KOPT-K1 (cell line): ENCODE data around the gene ASF1B.

Experiments
- H3K27ac ChIP-seq: fragments of 200-600 bp; sonication (generic); 2 replicates; pipeline ENCODE4 v1.5.1; 2016; ENCODE audit warnings: antibody characterized with exemption, mild to moderate bottlenecking, low read depth, low read length; ENCODE audit not compliant: poor library complexity, severe bottlenecking
- H3K36me3 ChIP-seq: fragments of 200-600 bp; sonication (generic); 2 replicates; pipeline ENCODE4 v1.5.1; 2017; ENCODE audit warnings: antibody characterized with exemption, mild to moderate bottlenecking, low read length, moderate library complexity; ENCODE audit not compliant: insufficient read depth
- H3K9me3 ChIP-seq: fragments of 200-600 bp; sonication (generic); 2 replicates; pipeline ENCODE4 v1.5.1; 2017; ENCODE audit warnings: antibody characterized with exemption, low read length, mild to moderate bottlenecking; ENCODE audit not compliant: insufficient read depth, poor library complexity, severe bottlenecking

Gene ASF1B

DNA sequence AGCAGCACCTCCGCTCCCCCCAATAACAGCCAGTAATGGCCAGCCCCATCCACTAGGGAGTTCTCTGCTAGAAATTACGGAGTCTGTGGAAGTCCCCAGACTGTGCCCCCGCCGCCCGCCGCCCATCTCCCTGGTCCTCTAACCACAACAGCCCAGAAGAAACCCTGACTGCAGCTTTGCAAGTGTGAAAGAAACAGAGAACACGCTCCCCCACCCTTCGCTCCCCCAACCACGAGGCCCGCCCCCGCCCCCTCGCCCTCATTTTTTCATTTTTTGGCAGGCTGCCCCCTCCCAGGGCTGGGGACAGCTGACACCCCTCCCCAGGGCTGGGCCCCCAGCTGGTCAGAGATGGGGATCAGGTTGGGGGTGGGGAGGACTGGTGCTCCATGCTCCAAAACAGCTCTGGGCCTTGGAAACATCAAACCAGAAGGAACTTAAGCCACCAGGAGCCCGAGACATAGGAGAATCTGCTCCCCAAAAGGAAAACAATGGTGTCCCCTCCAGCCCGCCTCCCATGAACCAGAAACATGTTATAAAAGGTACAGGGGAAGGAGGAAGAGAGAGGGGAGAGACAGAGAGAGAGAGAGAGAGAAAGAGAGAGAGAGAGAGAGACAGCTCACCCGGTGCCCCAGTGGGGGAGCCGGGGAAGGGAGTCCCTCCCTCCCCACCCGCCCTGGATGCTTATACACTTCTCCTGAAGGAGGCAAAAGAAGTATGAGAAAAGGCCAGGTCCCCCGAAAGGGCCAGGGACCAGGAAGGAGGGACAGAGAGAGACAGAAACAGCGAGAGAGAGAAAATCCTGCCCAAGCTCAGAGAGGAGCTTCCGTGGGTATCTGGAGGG is 29.8 kb upstream of the ASF1B start:
- H3K36me3 ChIP-seq: no peaks in the 10 kb centered on the region
- no peaks in the 10 kb centered on the region for H3K9me3 ChIP-seq

DNA sequence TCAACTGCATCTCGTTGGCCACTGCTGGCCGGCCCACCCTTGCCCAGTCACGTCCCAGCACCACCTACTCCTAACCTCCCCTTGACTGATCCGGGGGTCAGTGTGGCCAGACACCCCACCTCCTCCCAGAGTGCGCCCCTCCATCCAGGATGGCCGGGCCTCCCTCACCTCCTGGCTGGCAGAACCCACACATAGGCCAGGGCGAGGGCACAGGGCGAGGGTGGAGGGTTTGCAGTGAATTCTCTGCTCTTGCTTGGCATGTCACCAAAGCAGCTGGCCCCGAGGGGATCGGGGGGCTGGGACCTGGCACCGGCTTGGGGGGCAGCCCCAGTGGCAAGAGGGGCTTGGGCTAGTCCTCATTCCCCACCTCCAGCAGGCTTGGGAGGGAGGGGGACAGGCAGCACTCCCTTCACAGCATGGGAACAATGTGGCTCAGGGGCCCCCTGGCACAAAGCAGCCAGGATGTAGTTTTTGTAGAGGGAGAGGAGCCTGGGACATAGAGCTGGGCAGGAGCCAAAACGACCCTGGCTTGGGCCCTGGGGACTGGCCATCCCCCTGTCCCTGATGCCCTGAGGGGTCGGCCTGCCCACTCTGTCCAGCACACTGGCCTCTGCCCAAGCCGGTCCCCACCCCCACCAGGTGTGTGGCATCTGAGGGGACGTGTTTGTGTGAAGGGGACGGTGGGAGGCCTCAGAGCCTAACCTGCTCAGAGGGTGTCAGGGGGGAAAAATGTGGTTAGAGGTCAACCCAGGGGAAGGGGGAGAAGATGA is 28.5 kb upstream of the ASF1B start:
- H3K36me3 ChIP-seq: no peaks in the 10 kb centered on the region
- H3K9me3 ChIP-seq: no peaks in the 10 kb centered on the region
- no peak overlapping the region for H3K27ac ChIP-seq

More for the DNA sequence above, 29.8 kb upstream of the ASF1B start:
- H3K27ac ChIP-seq: no peak overlapping the region

DNA sequence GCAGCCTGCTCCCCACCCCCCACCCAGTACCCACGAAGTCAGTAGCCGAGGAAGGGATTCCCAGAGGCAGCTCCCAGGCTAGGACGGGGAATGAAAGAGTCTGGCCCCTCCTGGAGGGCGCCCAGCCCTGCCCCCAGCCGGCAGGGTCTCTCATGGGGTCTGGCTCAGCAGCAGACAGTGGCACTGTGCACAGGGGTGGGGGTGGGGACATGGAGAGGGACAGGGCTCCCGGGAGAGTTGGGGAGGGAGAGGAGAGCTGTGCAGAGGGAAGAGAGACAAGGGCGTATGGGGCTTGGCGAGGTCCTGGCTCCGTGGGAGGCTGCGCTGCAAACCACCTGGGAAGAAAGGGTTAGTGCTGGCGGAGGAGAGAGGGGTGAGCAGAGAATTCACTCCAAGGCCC is 27.7 kb upstream of the ASF1B start:
- no peaks in the 10 kb centered on the region for H3K36me3 ChIP-seq
- no peak overlapping the region for H3K27ac ChIP-seq
- H3K9me3 ChIP-seq: no peaks in the 10 kb centered on the region

DNA sequence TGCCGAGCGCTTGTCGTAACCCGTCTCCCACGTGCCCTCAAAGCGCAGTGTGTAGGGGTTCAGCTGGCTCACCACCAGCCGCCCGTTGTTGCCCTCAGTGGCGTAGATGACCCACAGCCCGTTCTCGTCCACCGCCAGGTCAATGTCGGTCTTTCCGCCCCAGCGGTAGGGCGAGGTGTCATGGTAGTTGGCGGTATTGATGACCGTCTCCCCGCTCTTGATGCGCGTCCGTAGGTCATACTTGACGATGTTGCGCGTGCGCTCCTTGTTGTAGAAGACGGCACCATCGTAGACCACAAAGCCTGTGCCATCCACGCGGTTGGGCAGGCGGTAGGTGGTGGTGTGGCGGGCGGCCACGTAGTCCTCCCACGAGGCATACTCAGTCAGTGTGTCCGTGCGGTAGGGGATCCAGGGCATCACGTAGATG is 26.5 kb upstream of the ASF1B start:
- no peaks in the 10 kb centered on the region for H3K9me3 ChIP-seq
- no peaks in the 10 kb centered on the region; the same call in 1 of the 2 replicates for H3K36me3 ChIP-seq
- no peak overlapping the region for H3K27ac ChIP-seq

DNA sequence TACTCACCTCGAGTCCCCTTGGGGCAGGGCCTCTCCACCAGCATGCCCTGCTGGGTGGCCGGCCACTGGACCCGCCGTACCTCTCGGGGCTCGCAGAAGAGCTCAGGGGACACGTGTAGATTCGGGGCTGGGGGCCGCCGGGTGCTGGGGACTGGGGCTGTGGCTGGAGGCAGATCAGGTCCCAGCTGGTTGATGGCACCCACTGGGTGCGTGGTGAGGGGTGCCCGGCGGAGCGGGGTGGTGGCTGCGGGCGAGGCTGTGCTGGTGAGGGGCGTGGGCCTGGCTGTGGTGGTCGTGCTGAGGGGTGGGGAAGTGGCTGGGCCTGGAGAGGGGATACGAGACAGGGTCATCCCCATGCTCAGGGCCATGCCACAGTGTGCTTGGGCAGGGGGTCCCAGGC is 24.9 kb upstream of the ASF1B start:
- H3K36me3 ChIP-seq: no peaks in the 10 kb centered on the region; the same call in 1 of the 2 replicates
- H3K9me3 ChIP-seq: no peaks in the 10 kb centered on the region
- H3K27ac ChIP-seq: no peak overlapping the region

DNA sequence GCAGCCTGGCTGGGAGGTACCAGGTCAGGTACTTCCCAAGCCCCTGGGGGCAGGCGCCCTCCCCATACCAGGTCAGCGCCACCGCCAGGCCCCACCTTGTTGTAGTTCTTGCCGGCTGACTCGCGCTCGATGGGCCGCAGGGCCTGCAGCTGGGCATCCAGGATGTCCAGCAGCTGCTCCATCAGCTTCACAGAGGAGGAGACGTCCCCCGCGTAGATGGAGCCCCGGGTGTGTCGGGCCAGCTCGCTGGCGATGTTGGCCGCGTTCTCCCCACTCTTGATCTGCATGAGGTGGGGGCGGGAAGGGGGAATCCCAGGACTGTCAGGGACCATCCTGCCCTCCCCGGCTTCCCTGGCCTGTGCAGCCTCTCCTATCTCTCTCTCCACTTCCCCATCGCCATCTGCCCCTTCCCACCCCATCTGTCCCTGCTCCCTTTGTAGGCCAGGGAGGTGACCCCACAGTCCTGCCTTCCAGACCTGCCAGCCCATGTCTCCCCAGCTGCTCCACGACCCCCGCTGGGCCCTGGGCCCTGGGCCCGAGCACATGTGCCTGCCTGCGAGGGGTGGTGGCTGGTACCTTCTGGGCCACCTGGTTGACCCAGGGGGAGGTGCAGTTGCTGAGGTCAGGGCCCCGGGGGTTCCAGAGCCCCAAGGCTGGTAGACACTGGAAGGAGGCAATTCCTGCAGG is 23.8 kb upstream of the ASF1B start:
- Histone ChIP-seq H3K27ac (no peak overlapping the region), H3K9me3 (no peaks in the 10 kb centered on the region), H3K36me3 (no peaks in the 10 kb centered on the region; the same call in 1 of the 2 replicates)

DNA sequence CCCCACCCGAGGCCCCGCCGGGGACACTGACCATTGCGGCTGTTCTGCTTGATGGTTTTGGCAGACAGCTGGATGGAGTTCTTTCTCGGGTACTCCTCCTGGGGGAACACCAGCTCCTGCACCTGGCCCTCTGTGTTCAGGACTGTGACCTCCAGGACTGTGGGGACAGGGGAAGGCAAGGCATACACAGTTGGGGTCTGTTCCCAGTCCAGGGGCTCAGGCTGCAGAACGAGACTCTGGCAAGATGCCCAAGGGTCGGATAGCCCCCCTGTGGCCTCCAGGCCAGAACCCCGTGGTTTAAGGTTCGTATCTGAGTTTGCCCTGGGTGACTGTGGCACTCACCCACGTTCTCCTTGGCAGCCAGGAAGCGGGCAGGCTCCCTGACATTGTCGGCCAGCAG is 22.7 kb upstream of the ASF1B start:
- H3K36me3 ChIP-seq: no peaks in the 10 kb centered on the region; the same call in 1 of the 2 replicates
- no peaks in the 10 kb centered on the region for H3K9me3 ChIP-seq
- no peak overlapping the region for H3K27ac ChIP-seq

DNA sequence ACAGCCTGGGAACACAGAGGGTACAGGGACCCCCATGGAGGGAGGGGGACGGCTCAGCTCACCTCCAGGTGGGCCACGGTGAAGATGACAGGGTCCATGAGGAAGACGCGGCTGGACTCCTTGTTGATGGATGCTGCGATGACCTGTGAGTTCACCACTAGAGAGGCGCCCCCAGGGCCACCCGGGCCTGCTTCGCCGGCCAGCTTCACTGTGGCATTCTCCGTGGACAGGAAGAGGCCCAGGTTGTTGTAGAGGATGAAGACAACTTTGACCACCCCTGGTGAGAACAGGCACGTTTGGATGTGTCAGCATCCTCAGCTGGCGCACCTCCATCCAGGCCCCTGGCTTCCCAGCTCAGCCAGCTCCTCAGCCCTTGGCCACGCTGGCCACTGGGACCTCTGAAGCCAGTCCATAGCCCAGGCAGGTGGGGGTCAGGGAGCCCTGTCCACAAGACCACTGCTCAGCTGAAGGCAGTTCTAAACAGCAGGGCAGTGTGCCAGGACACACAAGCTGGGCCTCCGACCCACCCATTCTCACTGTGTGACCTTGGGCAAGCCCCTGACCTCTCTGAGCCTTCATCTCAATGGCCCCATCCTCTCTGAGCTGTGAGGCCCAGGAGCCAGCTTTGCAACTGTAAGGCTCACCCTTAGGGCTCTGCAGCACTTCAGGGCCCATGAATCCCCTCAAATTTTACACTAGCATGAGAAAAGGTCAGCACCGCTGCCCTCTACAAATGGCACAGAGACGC is 22.1 kb upstream of the ASF1B start:
- Histone ChIP-seq H3K36me3 (no peaks in the 10 kb centered on the region; the same call in 1 of the 2 replicates), H3K27ac (no peak overlapping the region), H3K9me3 (no peaks in the 10 kb centered on the region)

DNA sequence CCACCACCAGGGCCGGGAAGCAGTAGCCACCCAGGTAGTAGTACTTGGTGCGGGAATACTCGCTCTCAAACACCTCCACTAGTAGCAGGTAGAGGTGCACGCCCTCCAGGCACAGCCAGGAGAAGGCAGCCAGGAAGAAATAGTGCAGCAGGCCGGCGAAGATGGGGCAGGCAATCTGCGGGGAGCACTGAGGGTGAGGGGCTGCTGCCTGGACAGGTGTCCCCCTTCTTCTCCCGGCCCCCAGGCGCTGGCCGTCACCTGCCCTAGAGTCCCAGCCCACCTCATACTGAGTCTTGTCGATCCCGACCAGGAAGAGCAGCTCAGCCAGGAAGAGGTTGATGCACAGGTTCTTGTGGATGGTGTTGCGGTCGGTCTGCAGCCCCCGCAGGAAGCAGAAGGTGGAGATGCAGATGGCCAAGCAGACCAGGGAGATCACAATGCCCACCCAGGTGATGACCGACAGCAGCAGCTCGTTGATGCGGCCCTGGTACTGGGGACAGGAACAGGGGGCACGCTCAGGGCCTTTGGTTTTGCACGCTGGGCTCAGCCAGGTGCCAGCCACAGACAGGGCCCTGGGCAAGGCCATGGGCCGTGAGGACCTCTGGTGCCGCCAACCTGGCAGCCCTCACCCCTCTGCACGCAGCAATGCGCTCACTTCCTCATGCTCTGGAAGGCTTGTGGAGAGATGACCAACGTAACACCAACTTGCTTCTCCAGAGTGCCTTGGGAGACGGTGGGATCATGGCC is 20.8 kb upstream of the ASF1B start:
- H3K27ac ChIP-seq: no peak overlapping the region
- H3K9me3 ChIP-seq: no peaks in the 10 kb centered on the region
- no peaks in the 10 kb centered on the region; the same call in 1 of the 2 replicates for H3K36me3 ChIP-seq

DNA sequence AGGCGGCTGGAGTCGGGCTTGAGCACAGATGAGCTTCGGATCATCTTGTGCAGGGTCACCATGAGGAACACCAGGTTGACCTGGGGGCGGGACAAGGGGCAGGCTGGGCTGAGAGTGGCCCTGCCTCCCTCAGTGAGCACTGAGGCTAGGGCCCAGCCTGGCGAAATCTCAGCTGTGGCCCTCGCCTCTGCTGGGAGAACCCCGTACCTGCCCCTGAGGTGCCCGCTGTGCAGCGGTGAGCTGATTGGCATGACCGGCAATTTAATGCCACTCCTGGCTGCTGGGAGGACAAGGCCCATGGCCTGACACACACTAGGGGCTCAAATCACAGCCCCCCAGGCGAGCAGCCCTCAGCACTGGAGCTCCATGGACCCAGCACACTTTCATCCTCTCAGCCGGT is 19.7 kb upstream of the ASF1B start:
- H3K9me3 ChIP-seq: no peaks in the 10 kb centered on the region
- no peaks in the 10 kb centered on the region; the same call in 1 of the 2 replicates for H3K36me3 ChIP-seq
- H3K27ac ChIP-seq: no peak overlapping the region

DNA sequence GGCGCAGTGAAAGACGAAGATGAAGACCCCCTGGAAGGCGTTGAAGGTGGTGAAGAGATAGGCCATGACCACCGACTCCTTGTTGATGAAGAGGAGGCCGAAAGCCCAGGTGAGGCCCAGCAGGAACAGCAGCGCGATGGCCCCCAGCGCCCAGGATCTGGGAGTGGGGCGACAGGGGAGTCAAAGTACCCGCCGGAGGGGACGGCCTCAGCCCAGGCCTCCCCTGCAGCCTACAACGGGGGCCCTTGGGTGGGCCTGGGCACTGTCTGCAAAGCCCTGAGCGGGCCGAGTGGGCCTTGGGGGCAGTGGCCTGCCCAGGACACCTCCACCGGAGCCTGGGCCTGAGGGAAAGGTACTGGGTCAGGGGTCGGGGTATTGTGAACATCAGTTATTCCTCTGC is 19.0 kb upstream of the ASF1B start:
- H3K27ac ChIP-seq: no peak overlapping the region
- H3K36me3 ChIP-seq: no peaks in the 10 kb centered on the region; the same call in 1 of the 2 replicates
- H3K9me3 ChIP-seq: no peaks in the 10 kb centered on the region

DNA sequence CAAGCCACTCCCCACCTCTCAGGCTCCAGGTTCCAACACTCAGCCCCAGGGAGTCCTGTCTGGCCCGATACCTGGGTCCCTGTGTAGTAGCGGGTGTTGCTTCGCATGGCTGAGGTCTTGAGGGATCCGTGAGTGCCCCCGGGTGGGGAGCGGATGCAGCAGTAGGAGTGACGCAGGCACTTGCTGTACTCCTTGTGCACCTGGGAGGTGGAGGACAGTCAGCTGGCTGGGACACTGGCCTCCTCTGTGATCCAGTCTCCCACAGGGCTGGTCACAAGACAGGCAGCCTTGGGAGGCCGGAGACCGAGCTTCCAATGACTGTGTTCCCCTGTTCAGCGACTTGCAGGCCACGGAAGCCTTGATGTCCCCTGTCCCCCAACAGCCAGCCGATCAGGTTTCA is 16.3 kb upstream of the ASF1B start:
- no peaks in the 10 kb centered on the region; the same call in 1 of the 2 replicates for H3K36me3 ChIP-seq
- H3K27ac ChIP-seq: no peak overlapping the region
- H3K9me3 ChIP-seq: no peaks in the 10 kb centered on the region

DNA sequence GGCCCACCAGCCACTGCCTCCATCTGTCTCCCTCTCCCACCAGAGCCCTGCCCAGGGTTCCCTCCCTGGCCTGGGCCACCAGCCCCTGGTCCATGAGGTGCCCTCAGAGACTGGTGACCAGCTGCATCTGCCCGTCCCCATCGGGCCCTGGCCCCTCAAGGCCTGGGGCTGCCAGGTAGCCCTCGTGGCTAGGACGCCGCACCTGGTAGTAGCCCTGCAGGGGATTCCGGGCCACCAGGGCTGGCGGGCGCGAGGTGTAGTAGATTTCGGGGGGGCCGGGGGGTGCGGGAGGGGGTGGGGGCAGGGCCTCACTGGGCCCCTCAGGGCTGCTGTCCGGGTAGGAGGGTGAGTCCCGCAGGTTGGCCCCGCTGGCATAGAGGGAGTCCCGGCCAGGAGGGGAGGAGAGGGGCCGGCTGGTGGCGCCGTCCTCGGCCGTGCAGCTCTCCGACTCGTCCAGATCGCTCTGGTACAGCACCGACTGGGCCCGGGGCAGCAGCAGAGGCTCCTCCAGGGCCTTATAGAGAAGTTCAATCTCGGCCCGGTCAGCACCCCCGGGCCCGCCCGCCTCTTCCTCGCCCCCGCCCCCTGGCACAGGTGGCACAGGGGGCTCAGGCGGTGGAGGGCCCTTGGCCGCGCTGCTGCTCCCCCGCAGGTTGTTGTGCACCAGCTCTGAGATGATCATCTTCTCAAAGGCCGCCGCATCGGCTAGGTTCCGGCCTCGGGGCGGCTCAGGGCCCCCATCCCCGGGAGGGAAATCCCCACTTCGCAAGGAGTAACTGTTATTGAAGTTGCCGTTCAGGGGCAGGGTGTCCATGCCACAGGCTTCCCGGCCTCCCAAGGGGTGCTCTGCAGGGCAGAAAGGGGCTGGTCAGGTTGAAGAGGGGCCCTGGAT is 14.6 kb upstream of the ASF1B start:
- Histone ChIP-seq H3K36me3 (no peaks in the 10 kb centered on the region), H3K9me3 (no peaks in the 10 kb centered on the region), H3K27ac (no peak overlapping the region)
